Gastroesophageal sphincter (tissue), 4 donors: ENCODE data around the gene TSTD2. TPM values are rescaled to one million over a fixed set of nuclear protein-coding genes. Genes with fewer than 3 reads are reported as not detected.

Experiments used
- ATAC-seq: fragments of 150-250 bp; one replicate; pipeline ENCODE4 v1.9.1; 2016; ENCODE audit warnings: mild to moderate bottlenecking, moderate library complexity
- H3K27ac ChIP-seq, 4 donors: fragments of 200-600 bp; sonication (generic) in 3 of 4; 1 replicate in 3 of 4; 2 replicates in 1 of 4; pipeline ENCODE4 v1.5.1; 2016 to 2019
- H3K27me3 ChIP-seq: fragments of 200-600 bp; sonication (generic); one replicate; pipeline ENCODE4 v1.5.1; 2019
- H3K36me3 ChIP-seq, 2 donors: fragments of 200-600 bp; sonication (generic); one replicate each; pipeline ENCODE4 v1.5.1; 2019; ENCODE audit warnings: control low read depth in 1 of 2
- H3K4me1 ChIP-seq, 3 donors: fragments of 200-600 bp; sonication (generic); 1 replicate in 2 of 3; 2 replicates in 1 of 3; pipeline ENCODE4 v1.5.1; 2016 to 2019; ENCODE audit warnings: control low read depth in 2 of 3
- H3K4me3 ChIP-seq, 2 donors: fragments of 200-600 bp; sonication (generic); one replicate each; pipeline ENCODE4 v1.5.1; 2019; ENCODE audit warnings: mild to moderate bottlenecking in 1 of 2, moderate library complexity in 1 of 2
- H3K9me3 ChIP-seq, 3 donors: fragments of 200-600 bp; sonication (generic); one replicate each; pipeline ENCODE4 v1.5.1; 2017 to 2019; ENCODE audit warnings: control low read depth in 2 of 3
- CTCF ChIP-seq, 4 experiments: fragments of 200-600 bp in 2 of 4; fragments of 450-650 bp in 2 of 4; sonication (generic) in 1 of 4; IDR thresholded peaks; one replicate each; pipeline ENCODE4 v1.5.1; 2017 to 2019; ENCODE audit warnings: antibody characterized with exemption in 4 of 4, mild to moderate bottlenecking in 2 of 4, moderate library complexity in 2 of 4
- EP300 ChIP-seq: sonication (generic); formaldehyde crosslinking; IDR thresholded peaks from one replicate; pipeline ENCODE4 v1.6.1; 2017; ENCODE audit warnings: antibody characterized with exemption, mild to moderate bottlenecking
- POLR2A ChIP-seq, 2 donors: fragments of 450-650 bp; IDR thresholded peaks; one replicate each; pipeline ENCODE4 v1.6.1; 2017; ENCODE audit warnings: antibody characterized with exemption in 2 of 2, mild to moderate bottlenecking in 2 of 2, moderate library complexity in 1 of 2
- POLR2AphosphoS5 ChIP-seq: sonication (generic); formaldehyde crosslinking; IDR thresholded peaks from one replicate; pipeline ENCODE4 v1.6.1; 2017; ENCODE audit warnings: antibody characterized with exemption
- WGBS, 2 donors: methylation state at CpG; one replicate each; pipeline ENCODE4 v1.1.5; 2018; ENCODE audit warnings: low coverage in 1 of 2; 5-methylcytosine and 5-hydroxymethylcytosine counted together
- total RNA-seq, 4 donors: library from RNA; depleted of rRNA; stranded (reverse); fragments of >200 nt; gene quantifications; one replicate each; pipeline ENCODE4 v1.1.0, GENCODE V29; 2016

TSTD2 gene
- total RNA-seq, 4 donors from 2014 or later, result 20.0 to 33.8 (median 30.8) TPM

GRCh38 chr9:97565262-97565661 is 67.9 kb downstream of the TSTD2 start:
- H3K27me3 ChIP-seq, result no peaks in the 10 kb centered on the region
- TF ChIP-seq POLR2AphosphoS5, result no peak
- no peak for TF ChIP-seq EP300
- TF ChIP-seq CTCF (IDR thresholded peaks at IDR 0.05), result no peak
- H3K9me3 ChIP-seq, result no peaks in the 10 kb centered on the region
- H3K4me3 ChIP-seq, result no peak overlapping the region
- peak overlapping the region in 2 of 4 donors; percentile 73 to 90 for H3K27ac ChIP-seq
- peaks cover 0 to 72% of the 10 kb centered on the region in 2 donors for H3K36me3 ChIP-seq
- peaks cover 11 to 56% (median 37%) of the 10 kb centered on the region in 3 donors for H3K4me1 ChIP-seq
- WGBS, 2 donors, result 77% methylated on average over 4 of the region's 5 CpGs; no CpG with 5 or more reads in 1 of the 2 donors
- no peak for ATAC-seq

- ATAC-seq, result peak; percentile 55
- TF ChIP-seq EP300 (no peak), POLR2A (IDR thresholded peaks at IDR 0.05) (no peak), POLR2AphosphoS5 (peak; percentile 18), CTCF (IDR thresholded peaks at IDR 0.05) (no peak)
- Histone ChIP-seq H3K9me3 (no peaks in the 10 kb centered on the region), H3K4me1 (peaks cover 11 to 59% (median 37%) of the 10 kb centered on the region in 3 donors), H3K27ac (peak overlapping the region; percentile 67 to 90 (median 70)), H3K36me3 (peaks cover 0 to 65% of the 10 kb centered on the region in 2 donors), H3K4me3 (no peak overlapping the region), H3K27me3 (no peaks in the 10 kb centered on the region)
- WGBS, 2 donors, result 0 to 14% methylated on average over 1 to 10 of the region's 14 CpGs
These were observed 68.6 kb downstream of the TSTD2 start for GRCh38 chr9:97564291-97565175.

- no peaks in the 10 kb centered on the region for H3K9me3 ChIP-seq
- peak overlapping the region; percentile 67 to 90 (median 70) for H3K27ac ChIP-seq
- TF ChIP-seq POLR2AphosphoS5, result no peak
- TF ChIP-seq CTCF (IDR thresholded peaks at IDR 0.05), result no peak
- TF ChIP-seq EP300, result no peak
- no peak for TF ChIP-seq POLR2A (IDR thresholded peaks at IDR 0.05)
- 5 to 60% methylated on average over 3 to 11 of the region's 13 CpGs for WGBS, 2 donors
- H3K27me3 ChIP-seq, result no peaks in the 10 kb centered on the region
- H3K4me3 ChIP-seq, result no peak overlapping the region
- peaks cover 18 to 68% (median 41%) of the 10 kb centered on the region in 3 donors for H3K4me1 ChIP-seq
- peak; percentile 32 for ATAC-seq
- peaks cover 0 to 55% of the 10 kb centered on the region in 2 donors for H3K36me3 ChIP-seq
These were observed 69.6 kb downstream of the TSTD2 start for GRCh38 chr9:97563458-97564135.

GRCh38 chr9:97562542-97562941 is 70.6 kb downstream of the TSTD2 start:
- no peaks in the 10 kb centered on the region for H3K9me3 ChIP-seq
- TF ChIP-seq POLR2AphosphoS5, result no peak
- no peak for TF ChIP-seq EP300
- TF ChIP-seq CTCF (IDR thresholded peaks at IDR 0.05), result no peak
- TF ChIP-seq POLR2A (IDR thresholded peaks at IDR 0.05), result no peak
- ATAC-seq, result no peak
- H3K4me3 ChIP-seq, result no peak overlapping the region
- peaks cover 0 to 45% of the 10 kb centered on the region in 2 donors for H3K36me3 ChIP-seq
- H3K4me1 ChIP-seq, result peaks cover 23 to 79% (median 48%) of the 10 kb centered on the region in 3 donors
- peak overlapping the region in 3 of 4 donors; percentile 67 to 90 (median 73) for H3K27ac ChIP-seq
- 78 to 81% methylated on average over 3 of the region's 5 CpGs for WGBS, 2 donors
- no peaks in the 10 kb centered on the region for H3K27me3 ChIP-seq
